Cardiac fibroblast (primary cell): ENCODE results near the gene LAT.

Experiments
- DNase-seq, 2 donors: peaks; one replicate each; pipeline versions ENCODE4 v3.0.0 to v3.0.0-alpha.2; 2010; ENCODE audit warnings: low read depth in 2 of 2
- H3K4me3 ChIP-seq, 2 donors: replicated peaks in 1 of 2; 1 replicate in 1 of 2; 2 replicates in 1 of 2; pipeline ENCODE4 v1.5.1; 2011; ENCODE audit warnings: low read depth in 2 of 2, low read length in 2 of 2, mild to moderate bottlenecking in 2 of 2, moderate library complexity in 1 of 2
- CTCF ChIP-seq: IDR thresholded peaks from one replicate; pipeline ENCODE4 v1.5.1; 2011; ENCODE audit warnings: low read depth, mild to moderate bottlenecking, low read length, inconsistent platforms

Gene LAT

GRCh38 chr16:29014561-29015069, 29.8 kb downstream of the LAT start:
- no peak overlapping the region for H3K4me3 ChIP-seq
- DNase-seq: no peak
- TF ChIP-seq CTCF: no peak

- no peak overlapping the region for H3K4me3 ChIP-seq
- no peak for DNase-seq
- TF ChIP-seq CTCF: no peak
Observed at GRCh38 chr16:29022196-29022595, 37.3 kb downstream of the LAT start.

- H3K4me3 ChIP-seq: no peak overlapping the region
- TF ChIP-seq CTCF: no peak
- peak in 1 of 2 donors; percentile 29 for DNase-seq
Observed at GRCh38 chr16:29023279-29024277, 38.7 kb downstream of the LAT start.

- no peak for TF ChIP-seq CTCF
- no peak for DNase-seq
- H3K4me3 ChIP-seq: no peak overlapping the region
Observed at GRCh38 chr16:29024278-29024677, 39.4 kb downstream of the LAT start.

GRCh38 chr16:29025218-29025617, 40.4 kb downstream of the LAT start:
- TF ChIP-seq CTCF: no peak
- DNase-seq: no peak
- H3K4me3 ChIP-seq: no peak overlapping the region

GRCh38 chr16:29025735-29026134, 40.9 kb downstream of the LAT start:
- DNase-seq: no peak
- no peak overlapping the region for H3K4me3 ChIP-seq
- no peak for TF ChIP-seq CTCF
